Panc1 (cell line): ENCODE data around the gene SERTM1. TPM values are rescaled to one million over a fixed set of nuclear protein-coding genes. Genes with fewer than 3 reads are reported as not detected.

ENCODE experiments used
- ATAC-seq: fragments of 200-7000 bp; cut with Tn5 transposase; 2 replicates; pipeline ENCODE4 v1.9.1; 2020; ENCODE audit warnings: mild to moderate bottlenecking, moderate library complexity
- BruUV-seq: library from RNA; stranded (reverse); fragments of 400-500 nt; replicated peaks from 2 replicates; lab custom pipeline; 2021; lab: Mats Ljungman, UMichigan
- CTCF ChIA-PET: fragments of 300-600 bp; sonication (Branson Sonifier 250); formaldehyde crosslinking; loops from one replicate; lab custom pipeline; 2022; ENCODE audit warnings: antibody characterized with exemption; lab: Charles Lee
- POLR2A ChIA-PET: fragments of 300-600 bp; sonication (Branson Sonifier 250); formaldehyde crosslinking; loops from one replicate; lab custom pipeline; 2022; ENCODE audit warnings: antibody characterized with exemption; lab: Charles Lee
- DNase-seq: peaks from one replicate; pipeline ENCODE4 v3.0.0-alpha.2; 2010; ENCODE audit warnings: low read depth, low spot score
- H3K27ac ChIP-seq: 2 replicates; pipeline ENCODE4 v1.5.1; 2011; ENCODE audit warnings: mild to moderate bottlenecking, low read length, inconsistent platforms
- H3K27me3 ChIP-seq: fragments of 200-500 bp; sonication (Bioruptor generic); 2 replicates; pipeline ENCODE4 v1.6.0; 2014; ENCODE audit warnings: low read length, inconsistent platforms; ENCODE audit not compliant: control insufficient read depth, insufficient read depth
- H3K36me3 ChIP-seq: fragments of 200-500 bp; sonication (Bioruptor generic); 2 replicates; pipeline ENCODE4 v1.5.1; 2014; ENCODE audit warnings: inconsistent platforms, mild to moderate bottlenecking, low read length, moderate library complexity; ENCODE audit not compliant: control insufficient read depth, insufficient read depth
- H3K4me1 ChIP-seq: 2 replicates; pipeline ENCODE4 v1.5.1; 2011; ENCODE audit warnings: inconsistent platforms, mild to moderate bottlenecking, low read length, moderate library complexity; ENCODE audit not compliant: control insufficient read depth, insufficient read depth
- H3K4me3 ChIP-seq, 2 experiments: 2 replicates each; pipeline ENCODE4 v1.5.1; 2011 to 2012; ENCODE audit warnings: low read depth in 2 of 2, low read length in 2 of 2, mild to moderate bottlenecking in 2 of 2, inconsistent platforms in 1 of 2, moderate library complexity in 1 of 2
- H3K9me3 ChIP-seq: fragments of 200-500 bp; sonication (Bioruptor generic); 2 replicates; pipeline ENCODE4 v1.5.1; 2014; ENCODE audit warnings: low read depth, mild to moderate bottlenecking, inconsistent platforms, low read length, moderate library complexity; ENCODE audit not compliant: control insufficient read depth, insufficient read depth
- POLR2AphosphoS5 ChIP-seq: IDR thresholded peaks from 2 replicates; pipeline ENCODE4 v1.6.1; 2012; ENCODE audit warnings: mild to moderate bottlenecking, low read depth, low read length, moderate library complexity
- SIN3A ChIP-seq: IDR thresholded peaks from 2 replicates; pipeline ENCODE4 v1.6.1; 2012; ENCODE audit warnings: low read depth, mild to moderate bottlenecking, low read length, moderate library complexity, borderline replicate concordance; ENCODE audit not compliant: insufficient read depth
- TCF7L2 ChIP-seq: IDR thresholded peaks from 2 replicates; pipeline ENCODE4 v1.6.1; 2011; ENCODE audit warnings: mild to moderate bottlenecking, low read depth, low read length, inconsistent platforms
- in situ Hi-C: cut with HindIII; loops from 2 replicates; pipeline ENCODE4 v1.10.0; 2016; ENCODE audit warnings: low sequenced_read_pairs, low pct_unique_long_range_greater_than_20kb
- intact Hi-C: fragments of 100-400 bp; cut with micrococcal nuclease; formaldehyde crosslinking; loops from one replicate; pipeline ENCODE4 v1.10.0; 2022; ENCODE audit not compliant: unreplicated experiment
- total RNA-seq: library from RNA; stranded (reverse); gene quantifications from one replicate; pipeline ENCODE4 v1.2.1, GENCODE V29; 2021; ENCODE audit not compliant: unreplicated experiment
- TF ChIP-seq, protein P1 (sequence below): fragments of 450-650 bp; IDR thresholded peaks from 2 replicates; pipeline ENCODE4 v1.5.1; 2017; ENCODE audit warnings: mild to moderate bottlenecking
- TF ChIP-seq, protein P2 (sequence below), 2 experiments: IDR thresholded peaks; 2 replicates each; pipeline ENCODE4 v1.6.1; 2011 to 2012; ENCODE audit warnings: low read depth in 2 of 2, control low read depth in 1 of 2, low read length in 1 of 2, mild to moderate bottlenecking in 1 of 2, moderate library complexity in 1 of 2; ENCODE audit not compliant: insufficient read depth in 1 of 2

Gene SERTM1
- total RNA-seq, 1 experiment from 2014 or later: not detected

DNA sequence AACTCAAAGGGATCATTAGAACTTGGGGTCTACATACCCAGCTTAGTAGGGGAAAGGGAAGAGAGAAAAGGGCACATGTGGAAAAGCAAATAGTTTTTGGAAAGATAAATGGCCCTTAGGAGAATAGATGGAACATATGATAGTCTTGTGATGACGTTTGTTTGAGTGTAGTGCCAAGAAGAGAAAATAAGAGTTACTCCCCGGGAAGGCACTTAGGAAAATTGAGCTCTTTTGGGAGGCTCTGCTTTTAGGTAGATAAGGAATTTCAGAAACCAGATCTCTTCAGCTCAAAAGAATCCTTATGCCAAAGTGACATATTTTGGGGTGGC lies 44.8 kb upstream of the SERTM1 start:
- in situ Hi-C loops (no loop called here), intact Hi-C loops (no loop called here)
- POLR2A ChIA-PET: no interaction called here
- Histone ChIP-seq H3K4me3 (no peak overlapping the region), H3K36me3 (no peaks in the 10 kb centered on the region), H3K4me1 (no peaks in the 10 kb centered on the region), H3K27me3 (no peaks in the 10 kb centered on the region), H3K9me3 (no peaks in the 10 kb centered on the region), H3K27ac (no peak overlapping the region)
- ATAC-seq: no peak
- CTCF ChIA-PET: no interaction called here
- BruUV-seq: no TSS peak
- DNase-seq: no peak
- TF ChIP-seq, protein P1, sequence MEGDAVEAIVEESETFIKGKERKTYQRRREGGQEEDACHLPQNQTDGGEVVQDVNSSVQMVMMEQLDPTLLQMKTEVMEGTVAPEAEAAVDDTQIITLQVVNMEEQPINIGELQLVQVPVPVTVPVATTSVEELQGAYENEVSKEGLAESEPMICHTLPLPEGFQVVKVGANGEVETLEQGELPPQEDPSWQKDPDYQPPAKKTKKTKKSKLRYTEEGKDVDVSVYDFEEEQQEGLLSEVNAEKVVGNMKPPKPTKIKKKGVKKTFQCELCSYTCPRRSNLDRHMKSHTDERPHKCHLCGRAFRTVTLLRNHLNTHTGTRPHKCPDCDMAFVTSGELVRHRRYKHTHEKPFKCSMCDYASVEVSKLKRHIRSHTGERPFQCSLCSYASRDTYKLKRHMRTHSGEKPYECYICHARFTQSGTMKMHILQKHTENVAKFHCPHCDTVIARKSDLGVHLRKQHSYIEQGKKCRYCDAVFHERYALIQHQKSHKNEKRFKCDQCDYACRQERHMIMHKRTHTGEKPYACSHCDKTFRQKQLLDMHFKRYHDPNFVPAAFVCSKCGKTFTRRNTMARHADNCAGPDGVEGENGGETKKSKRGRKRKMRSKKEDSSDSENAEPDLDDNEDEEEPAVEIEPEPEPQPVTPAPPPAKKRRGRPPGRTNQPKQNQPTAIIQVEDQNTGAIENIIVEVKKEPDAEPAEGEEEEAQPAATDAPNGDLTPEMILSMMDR: no peak
- TF ChIP-seq TCF7L2: no peak
- no peak for TF ChIP-seq POLR2AphosphoS5
- TF ChIP-seq SIN3A: no peak
- TF ChIP-seq, protein P2, sequence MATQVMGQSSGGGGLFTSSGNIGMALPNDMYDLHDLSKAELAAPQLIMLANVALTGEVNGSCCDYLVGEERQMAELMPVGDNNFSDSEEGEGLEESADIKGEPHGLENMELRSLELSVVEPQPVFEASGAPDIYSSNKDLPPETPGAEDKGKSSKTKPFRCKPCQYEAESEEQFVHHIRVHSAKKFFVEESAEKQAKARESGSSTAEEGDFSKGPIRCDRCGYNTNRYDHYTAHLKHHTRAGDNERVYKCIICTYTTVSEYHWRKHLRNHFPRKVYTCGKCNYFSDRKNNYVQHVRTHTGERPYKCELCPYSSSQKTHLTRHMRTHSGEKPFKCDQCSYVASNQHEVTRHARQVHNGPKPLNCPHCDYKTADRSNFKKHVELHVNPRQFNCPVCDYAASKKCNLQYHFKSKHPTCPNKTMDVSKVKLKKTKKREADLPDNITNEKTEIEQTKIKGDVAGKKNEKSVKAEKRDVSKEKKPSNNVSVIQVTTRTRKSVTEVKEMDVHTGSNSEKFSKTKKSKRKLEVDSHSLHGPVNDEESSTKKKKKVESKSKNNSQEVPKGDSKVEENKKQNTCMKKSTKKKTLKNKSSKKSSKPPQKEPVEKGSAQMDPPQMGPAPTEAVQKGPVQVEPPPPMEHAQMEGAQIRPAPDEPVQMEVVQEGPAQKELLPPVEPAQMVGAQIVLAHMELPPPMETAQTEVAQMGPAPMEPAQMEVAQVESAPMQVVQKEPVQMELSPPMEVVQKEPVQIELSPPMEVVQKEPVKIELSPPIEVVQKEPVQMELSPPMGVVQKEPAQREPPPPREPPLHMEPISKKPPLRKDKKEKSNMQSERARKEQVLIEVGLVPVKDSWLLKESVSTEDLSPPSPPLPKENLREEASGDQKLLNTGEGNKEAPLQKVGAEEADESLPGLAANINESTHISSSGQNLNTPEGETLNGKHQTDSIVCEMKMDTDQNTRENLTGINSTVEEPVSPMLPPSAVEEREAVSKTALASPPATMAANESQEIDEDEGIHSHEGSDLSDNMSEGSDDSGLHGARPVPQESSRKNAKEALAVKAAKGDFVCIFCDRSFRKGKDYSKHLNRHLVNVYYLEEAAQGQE (IDR thresholded peaks at IDR 0.05; ENCODE audit: insufficient read depth in 1 of 2, low read depth in 2 of 2, low read length in 1 of 2): no peak

DNA sequence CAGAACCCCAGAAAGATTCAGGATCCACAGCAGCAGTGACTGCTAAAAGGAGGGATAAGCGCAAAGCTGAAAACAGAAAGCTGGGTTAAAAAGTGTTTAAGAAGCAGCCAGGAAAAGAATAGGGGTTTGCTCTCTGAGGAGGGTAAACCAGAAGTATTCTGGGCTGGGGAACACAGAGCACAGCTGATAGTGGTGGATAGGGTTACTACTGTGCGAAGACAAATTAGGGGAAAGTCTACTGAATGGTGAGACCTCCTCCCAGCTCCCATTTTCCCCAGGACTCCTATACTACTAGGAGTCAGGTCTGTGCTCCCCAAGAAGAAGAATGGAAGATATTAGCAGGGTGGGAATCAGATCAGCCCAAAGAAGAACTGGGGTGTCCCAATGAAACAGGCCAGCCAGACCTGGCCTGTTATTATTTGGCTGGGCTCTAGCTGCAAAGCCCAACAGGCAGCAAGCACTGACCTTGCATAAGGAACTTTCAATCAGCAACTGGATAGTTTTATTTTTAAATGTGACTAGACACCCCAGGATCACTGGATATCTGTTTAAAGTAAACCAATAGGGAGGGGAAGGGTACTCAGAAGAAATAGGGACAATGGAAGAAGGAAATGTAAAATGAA lies 43.5 kb upstream of the SERTM1 start:
- H3K36me3 ChIP-seq: no peaks in the 10 kb centered on the region
- no peak overlapping the region for H3K4me3 ChIP-seq
- H3K4me1 ChIP-seq: no peaks in the 10 kb centered on the region
- no TSS peak for BruUV-seq
- TF ChIP-seq, protein P1: no peak
- TF ChIP-seq TCF7L2: no peak
- no peak for TF ChIP-seq POLR2AphosphoS5
- no peak for TF ChIP-seq SIN3A
- TF ChIP-seq, protein P2 (IDR thresholded peaks at IDR 0.05; ENCODE audit: insufficient read depth in 1 of 2, low read depth in 2 of 2, low read length in 1 of 2): no peak
- no peaks in the 10 kb centered on the region for H3K27me3 ChIP-seq
- no peak overlapping the region for H3K27ac ChIP-seq
- ChIA-PET POLR2A (no interaction called here), CTCF (no interaction called here)
- DNase-seq (no peak), ATAC-seq (no peak)
- no peaks in the 10 kb centered on the region for H3K9me3 ChIP-seq
- in situ Hi-C loops (no loop called here), intact Hi-C loops (no loop called here)
